GM12878 (cell line): ENCODE data around the gene AFAP1. TPM values are rescaled to one million over a fixed set of nuclear protein-coding genes. Genes with fewer than 3 reads are reported as not detected.

Experiments
- ATAC-seq: fragments of 200-7000 bp; cut with Tn5 transposase; 3 replicates; pipeline ENCODE4 v1.9.1; 2020; ENCODE audit warnings: mild to moderate bottlenecking, moderate library complexity
- BruUV-seq: library from RNA; stranded (reverse); fragments of 400-500 nt; replicated peaks from 2 replicates; lab custom pipeline; 2021; lab: Mats Ljungman, UMichigan
- CTCF ChIA-PET: fragments of 300-600 bp; sonication (Branson Sonifier 250); formaldehyde crosslinking; extraction: SDS; loops from one replicate; lab custom pipeline; 2021; ENCODE audit warnings: inconsistent platforms; lab: Yijun Ruan, JAX
- POLR2A ChIA-PET: fragments of 350-600 bp; formaldehyde crosslinking; extraction: SDS; loops from one replicate; lab custom pipeline; 2021; ENCODE audit warnings: inconsistent platforms; lab: Charles Lee
- RAD21 ChIA-PET: fragments of 300-600 bp; sonication (Branson Sonifier 250); formaldehyde crosslinking; loops from one replicate; lab custom pipeline; 2023; ENCODE audit warnings: antibody characterized with exemption; ENCODE audit not compliant: unreplicated experiment; lab: Charles Lee
- SMC1A ChIA-PET: fragments of 300-600 bp; sonication (Branson Sonifier 250); formaldehyde crosslinking; loops from one replicate; lab custom pipeline; 2023; ENCODE audit not compliant: unreplicated experiment, uncharacterized antibody; lab: Charles Lee
- DNase-seq: peaks from one replicate; pipeline ENCODE4 v3.0.0-alpha.2; 2011; ENCODE audit warnings: low read depth, low spot score
- FAIRE-seq: peaks from 3 replicates; lab custom pipeline; 2011; peaks lifted over from hg19 to GRCh38; lab: Jason Lieb, UNC
- H2AFZ ChIP-seq: 2 replicates; pipeline ENCODE4 v1.6.0; 2011; ENCODE audit warnings: low read depth, low read length, control low read depth; ENCODE audit not compliant: control insufficient read depth
- H3K27ac ChIP-seq: 2 replicates; pipeline ENCODE4 v1.5.1; 2011; ENCODE audit warnings: control low read depth; ENCODE audit not compliant: control insufficient read depth, insufficient read depth
- H3K27me3 ChIP-seq, 2 experiments: replicated peaks in 1 of 2; 2 replicates each; pipeline versions ENCODE4 v1.6.0 to v1.6.1; 2011; ENCODE audit warnings: low read length in 1 of 2; ENCODE audit not compliant: control insufficient read depth in 2 of 2, insufficient read depth in 2 of 2
- H3K36me3 ChIP-seq, 2 experiments: 2 replicates each; pipeline ENCODE4 v1.5.1; 2011; ENCODE audit warnings: low read length in 1 of 2; ENCODE audit not compliant: control insufficient read depth in 2 of 2, insufficient read depth in 2 of 2
- H3K4me1 ChIP-seq: 2 replicates; pipeline ENCODE4 v1.6.1; 2011; ENCODE audit warnings: mild to moderate bottlenecking, low read length, moderate library complexity, mixed read lengths; ENCODE audit not compliant: control insufficient read depth, insufficient read depth
- H3K4me2 ChIP-seq: 2 replicates; pipeline ENCODE4 v1.6.0; 2011; ENCODE audit warnings: control low read depth; ENCODE audit not compliant: control insufficient read depth, insufficient read depth
- H3K4me3 ChIP-seq: fragments of 200-600 bp; sonication (generic); 2 replicates; pipeline ENCODE4 v1.5.1; 2016
- H3K79me2 ChIP-seq: 2 replicates; pipeline ENCODE4 v1.6.0; 2011; ENCODE audit warnings: low read length; ENCODE audit not compliant: control insufficient read depth, insufficient read depth
- H3K9ac ChIP-seq: 2 replicates; pipeline ENCODE4 v1.8.0; 2011; ENCODE audit warnings: low read length, control low read depth, mixed read lengths; ENCODE audit not compliant: control insufficient read depth, insufficient read depth
- H3K9me3 ChIP-seq: replicated peaks from 3 replicates; pipeline ENCODE4 v1.5.1; 2011; ENCODE audit warnings: mild to moderate bottlenecking, low read length; ENCODE audit not compliant: control insufficient read depth, insufficient read depth
- H4K20me1 ChIP-seq: 2 replicates; pipeline ENCODE4 v1.6.0; 2011; ENCODE audit not compliant: control insufficient read depth, insufficient read depth
- CHD2 ChIP-seq: IDR thresholded peaks from 2 replicates; pipeline ENCODE4 v1.6.1; 2011; ENCODE audit warnings: low read depth, low read length, improper control_type of control experiment, borderline replicate concordance
- MXI1 ChIP-seq: fragments of 150-350 bp; IDR thresholded peaks from 2 replicates; pipeline ENCODE4 v1.6.1; 2011; ENCODE audit warnings: low read depth, mild to moderate bottlenecking, inconsistent platforms, low read length, improper control_type of control experiment
- POLR2A ChIP-seq: IDR thresholded peaks from 2 replicates; pipeline ENCODE4 v1.6.1; 2011; ENCODE audit warnings: low read depth, mild to moderate bottlenecking, low read length
- REST ChIP-seq: IDR thresholded peaks from 2 replicates; pipeline ENCODE4 v1.6.1; 2012; ENCODE audit warnings: mild to moderate bottlenecking, low read depth, low read length
- SMARCA5 ChIP-seq: fragments of 450-650 bp; IDR thresholded peaks from 2 replicates; pipeline ENCODE4 v1.6.1; 2017; ENCODE audit warnings: mild to moderate bottlenecking
- TCF12 ChIP-seq: IDR thresholded peaks from 2 replicates; pipeline ENCODE4 v1.6.1; 2011; ENCODE audit warnings: low read depth, mild to moderate bottlenecking, low read length
- ZBTB33 ChIP-seq: fragments of 450-650 bp; IDR thresholded peaks from 2 replicates; pipeline ENCODE4 v1.6.1; 2017; ENCODE audit warnings: mild to moderate bottlenecking
- WGBS: methylation state at CpG from one replicate; pipeline ENCODE4 v1.1.6; 2016; ENCODE audit warnings: low lambda C conversion rate; ENCODE audit not compliant: insufficient replicate concordance, insufficient coverage; ENCODE audit errors: missing lambda C conversion rate; 5-methylcytosine and 5-hydroxymethylcytosine counted together
- in situ Hi-C: fragments of 300-500 bp; cut with MboI; formaldehyde crosslinking; loops from 9 replicates; pipeline ENCODE4 v1.14.3; 2018; ENCODE audit warnings: mixed read lengths
- intact Hi-C: fragments of 100-400 bp; cut with micrococcal nuclease; formaldehyde crosslinking; loops from one replicate; pipeline ENCODE4 v1.14.2; 2022; ENCODE audit not compliant: unreplicated experiment
- polyA plus RNA-seq, 11 experiments: library from polyadenylated mRNA; depleted of rRNA in 4 of 11; unstranded in 6 of 11; stranded (reverse) in 5 of 11; fragments of >200 nt; fragmentation: Nextera tagmentation in 4 of 11; fragmentation: Illumina TruSeq in 1 of 11; extraction: Ambion mirVana in 4 of 11; extraction: Trizol in 1 of 11; gene quantifications; 1 replicate in 1 of 11; 2 replicates in 10 of 11; pipeline versions ENCODE4 v1.2.1 to v1.2.3, GENCODE V29; 2011 to 2016; ENCODE audit warnings: inconsistent platforms in 2 of 11, missing spikeins in 2 of 11, low read depth in 1 of 11
- total RNA-seq, 4 experiments: library from RNA; depleted of rRNA in 3 of 4; stranded (reverse); fragments of >200 nt in 3 of 4; fragmentation: Illumina TruSeq in 1 of 4; extraction: Trizol in 1 of 4; gene quantifications; 2 replicates each; pipeline versions ENCODE4 v1.2.1 to v1.2.3, GENCODE V29; 2013 to 2021

Gene AFAP1
- total and polyA plus RNA-seq, 10 of the 15 experiments (the other 5 are each of a cell fraction or from before 2014, with no cell fraction given): 0.02 to 0.23 (median 0.09) TPM; not detected in 1

GRCh38 chr4:7778510-7779431 is 160.9 kb downstream of the AFAP1 start:
- in situ Hi-C loops (loop anchor here (10.0 kb wide), 1 partner anchor 1584 kb away; no protein-coding TSS in a partner anchor), intact Hi-C loops (no loop called here)
- ChIA-PET SMC1A (no interaction called here), CTCF (interaction anchor here (1.3 to 1.5 kb wide), 2 partner anchors 21 to 23 kb away, joined by 4 to 6 read pairs; no protein-coding TSS in a partner anchor), RAD21 (interaction anchor here (1.3 kb wide), 1 partner anchor 23 kb away, joined by 4 read pairs; no protein-coding TSS in a partner anchor), POLR2A (no interaction called here)
- ATAC-seq (no peak), FAIRE-seq (no peak), DNase-seq (no peak)
- Histone ChIP-seq H3K79me2 (no peaks in the 10 kb centered on the region), H3K36me3 (no peaks in the 10 kb centered on the region), H3K4me2 (no peak overlapping the region), H2AFZ (no peak overlapping the region), H3K4me1 (peaks cover 13% of the 10 kb centered on the region), H3K27ac (no peak overlapping the region), H3K9ac (no peak overlapping the region), H3K27me3 (no peaks in the 10 kb centered on the region; a peak in 2 of 4 replicates), H4K20me1 (no peaks in the 10 kb centered on the region), H3K4me3 (no peak overlapping the region), H3K9me3 (no peaks in the 10 kb centered on the region)
- no TSS peak for BruUV-seq
- TF ChIP-seq MXI1: no peak
- no peak for TF ChIP-seq SMARCA5
- TF ChIP-seq CHD2: no peak
- TF ChIP-seq ZBTB33: no peak
- no peak for TF ChIP-seq TCF12
- no peak for TF ChIP-seq REST
- TF ChIP-seq POLR2A: no peak
- 66% methylated on average over 24 of the region's 24 CpGs for WGBS
